OCI-LY7 (cell line): ENCODE measurements around the gene TTC7B. TPM values are rescaled to one million over a fixed set of nuclear protein-coding genes. Genes with fewer than 3 reads are reported as not detected.

Experiments used
- BruUV-seq: library from RNA; stranded (reverse); fragments of 400-500 nt; replicated peaks from 2 replicates; lab custom pipeline; 2021; lab: Mats Ljungman, UMichigan
- CTCF ChIA-PET: fragments of 300-600 bp; sonication (Branson Sonifier 250); formaldehyde crosslinking; loops from one replicate; lab custom pipeline; 2022; ENCODE audit warnings: antibody characterized with exemption; ENCODE audit not compliant: unreplicated experiment; lab: Charles Lee
- POLR2A ChIA-PET: fragments of 300-600 bp; sonication (Branson Sonifier 250); formaldehyde crosslinking; loops from one replicate; lab custom pipeline; 2022; ENCODE audit warnings: antibody characterized with exemption; lab: Charles Lee
- DNase-seq: peaks from one replicate; pipeline ENCODE4 v3.0.0-alpha.2; 2015; ENCODE audit warnings: low spot score
- H2AFZ ChIP-seq: fragments of 200-600 bp; sonication (generic), shearing (Covaris generic); 2 replicates; pipeline ENCODE4 v1.6.1; 2014; ENCODE audit warnings: mild to moderate bottlenecking, antibody characterized with exemption, low read length, moderate library complexity
- H3K27ac ChIP-seq: fragments of 200-600 bp; sonication (generic); 2 replicates; pipeline ENCODE4 v1.5.1; 2014; ENCODE audit warnings: mixed run types, low read depth, mild to moderate bottlenecking, moderate library complexity, low read length, inconsistent platforms; ENCODE audit not compliant: poor library complexity, severe bottlenecking
- H3K36me3 ChIP-seq: fragments of 200-600 bp; sonication (generic); 2 replicates; pipeline ENCODE4 v1.6.1; 2014; ENCODE audit warnings: mild to moderate bottlenecking, antibody characterized with exemption, low read length, moderate library complexity, mixed read lengths; ENCODE audit not compliant: insufficient read depth
- H3K4me1 ChIP-seq: fragments of 200-600 bp; sonication (generic); 2 replicates; pipeline ENCODE4 v1.5.1; 2014; ENCODE audit warnings: mild to moderate bottlenecking, low read length; ENCODE audit not compliant: insufficient read depth, poor library complexity, severe bottlenecking
- H3K4me2 ChIP-seq: fragments of 200-600 bp; sonication (generic); 2 replicates; pipeline ENCODE4 v1.6.1; 2014; ENCODE audit warnings: mild to moderate bottlenecking, low read length
- H3K4me3 ChIP-seq: fragments of 200-600 bp; sonication (generic); 2 replicates; pipeline ENCODE4 v1.5.1; 2014; ENCODE audit warnings: mild to moderate bottlenecking, low read depth, low read length; ENCODE audit not compliant: poor library complexity, severe bottlenecking
- H3K79me2 ChIP-seq: fragments of 200-600 bp; sonication (generic); 2 replicates; pipeline ENCODE4 v1.6.1; 2016; ENCODE audit warnings: low read depth, mild to moderate bottlenecking, low read length, moderate library complexity, mixed read lengths; ENCODE audit not compliant: insufficient read depth
- H3K9me2 ChIP-seq: fragments of 200-600 bp; sonication (generic); 2 replicates; pipeline ENCODE4 v1.6.1; 2016; ENCODE audit warnings: mild to moderate bottlenecking, low read length, mixed read lengths; ENCODE audit not compliant: insufficient read depth
- H3K9me3 ChIP-seq: fragments of 200-600 bp; sonication (generic); 2 replicates; pipeline ENCODE4 v1.6.1; 2014; ENCODE audit warnings: mild to moderate bottlenecking, mixed run types, low read length, mixed read lengths
- H4K20me1 ChIP-seq: fragments of 200-600 bp; sonication (generic); 2 replicates; pipeline ENCODE4 v1.6.1; 2014; ENCODE audit warnings: mild to moderate bottlenecking, antibody characterized with exemption, low read length, moderate library complexity, mixed read lengths; ENCODE audit not compliant: insufficient read depth
- CTCF ChIP-seq: fragments of 200-600 bp; sonication (generic); conservative IDR thresholded peaks from 2 replicates; pipeline ENCODE4 v1.5.1; 2014; ENCODE audit warnings: mild to moderate bottlenecking, antibody characterized with exemption, low read length, moderate library complexity, mixed read lengths
- EZH2phosphoT487 ChIP-seq: fragments of 200-600 bp; sonication (generic); IDR thresholded peaks from 2 replicates; pipeline ENCODE4 v1.6.1; 2018; ENCODE audit warnings: low read depth, borderline replicate concordance, mild to moderate bottlenecking, mixed run types, antibody characterized with exemption, low read length, moderate library complexity, mixed read lengths
- intact Hi-C: fragments of 100-400 bp; cut with micrococcal nuclease; formaldehyde crosslinking; loops from one replicate; pipeline ENCODE4 v1.10.0; 2022; ENCODE audit not compliant: unreplicated experiment
- total RNA-seq, 2 experiments: library from RNA; depleted of rRNA in 1 of 2; stranded (reverse); fragments of >200 nt in 1 of 2; shearing (Covaris generic) in 1 of 2; gene quantifications; 2 replicates each; pipeline ENCODE4 v1.2.3, GENCODE V29; 2014 to 2022

Gene TTC7B
- total RNA-seq, 2 experiments from 2014 or later: 0.19 to 0.51 TPM

- no TSS peak for BruUV-seq
- CTCF ChIA-PET: no interaction called here
- intact Hi-C loops: no loop called here
Observed at GRCh38 chr14:90733139-90733808, 83.0 kb downstream of the TTC7B start.

GRCh38 chr14:90732718-90733117 is 83.5 kb downstream of the TTC7B start:
- Histone ChIP-seq H3K4me1 (no peaks in the 10 kb centered on the region), H2AFZ (no peak overlapping the region), H3K9me3 (no peaks in the 10 kb centered on the region), H3K4me2 (no peak overlapping the region), H3K79me2 (no peaks in the 10 kb centered on the region), H3K27ac (no peak overlapping the region), H3K4me3 (no peak overlapping the region), H4K20me1 (no peaks in the 10 kb centered on the region), H3K36me3 (no peaks in the 10 kb centered on the region), H3K9me2 (no peaks in the 10 kb centered on the region)
- BruUV-seq: no TSS peak
- TF ChIP-seq EZH2phosphoT487 (no peak), CTCF (no peak)
- ChIA-PET CTCF (no interaction called here), POLR2A (no interaction called here)
- no peak for DNase-seq
- intact Hi-C loops: no loop called here

More at GRCh38 chr14:90733139-90733808, 83.0 kb downstream of the TTC7B start:
- Histone ChIP-seq H3K4me3 (no peak overlapping the region), H3K9me3 (no peaks in the 10 kb centered on the region), H3K4me2 (no peak overlapping the region), H3K79me2 (no peaks in the 10 kb centered on the region), H3K4me1 (no peaks in the 10 kb centered on the region), H2AFZ (no peak overlapping the region), H3K36me3 (no peaks in the 10 kb centered on the region), H4K20me1 (no peaks in the 10 kb centered on the region), H3K27ac (no peak overlapping the region), H3K9me2 (no peaks in the 10 kb centered on the region)
- no peak for DNase-seq
- TF ChIP-seq CTCF (no peak), EZH2phosphoT487 (no peak)
- POLR2A ChIA-PET: interaction anchor here (0.8 kb wide), 1 partner anchor 25 kb away, joined by 3 read pairs; no protein-coding TSS in a partner anchor

GRCh38 chr14:90732139-90732538 is 84.1 kb downstream of the TTC7B start:
- Histone ChIP-seq H3K27ac (no peak overlapping the region), H3K9me3 (no peaks in the 10 kb centered on the region), H2AFZ (no peak overlapping the region), H3K4me3 (no peak overlapping the region), H3K9me2 (no peaks in the 10 kb centered on the region), H4K20me1 (no peaks in the 10 kb centered on the region), H3K36me3 (no peaks in the 10 kb centered on the region), H3K4me2 (no peak overlapping the region), H3K4me1 (no peaks in the 10 kb centered on the region), H3K79me2 (no peaks in the 10 kb centered on the region)
- ChIA-PET CTCF (no interaction called here), POLR2A (no interaction called here)
- no peak for DNase-seq
- intact Hi-C loops: no loop called here
- TF ChIP-seq EZH2phosphoT487 (no peak), CTCF (no peak)
- BruUV-seq: no TSS peak
